SIG-M5 (cell line): Measurements from ENCODE around the gene CCNT1.

ENCODE experiments used
- DNase-seq: peaks from one replicate; lab custom pipeline; 2025; lab: John Stamatoyannopoulos, UW

CCNT1 gene

DNA sequence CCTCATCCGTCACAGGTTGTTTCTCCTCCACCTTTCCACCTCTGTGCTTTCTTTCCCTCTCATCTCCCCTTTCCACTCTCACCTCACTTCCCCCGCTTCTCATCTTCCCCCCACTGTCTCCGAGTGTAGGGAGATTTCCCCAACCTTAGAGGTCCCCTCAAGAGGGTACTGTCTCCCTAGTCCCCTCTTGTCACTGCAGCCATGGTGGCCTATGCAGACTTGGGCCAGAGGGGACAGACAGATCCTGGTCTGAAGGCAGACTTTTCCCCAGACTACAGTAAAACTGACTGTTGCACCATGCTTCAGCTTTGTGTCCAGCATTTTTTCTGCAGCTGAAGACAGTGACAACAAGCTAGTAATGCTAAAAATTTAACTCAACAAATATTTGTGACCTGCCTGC, 75.7 kb downstream of the CCNT1 start:
- DNase-seq, result no peak

DNA sequence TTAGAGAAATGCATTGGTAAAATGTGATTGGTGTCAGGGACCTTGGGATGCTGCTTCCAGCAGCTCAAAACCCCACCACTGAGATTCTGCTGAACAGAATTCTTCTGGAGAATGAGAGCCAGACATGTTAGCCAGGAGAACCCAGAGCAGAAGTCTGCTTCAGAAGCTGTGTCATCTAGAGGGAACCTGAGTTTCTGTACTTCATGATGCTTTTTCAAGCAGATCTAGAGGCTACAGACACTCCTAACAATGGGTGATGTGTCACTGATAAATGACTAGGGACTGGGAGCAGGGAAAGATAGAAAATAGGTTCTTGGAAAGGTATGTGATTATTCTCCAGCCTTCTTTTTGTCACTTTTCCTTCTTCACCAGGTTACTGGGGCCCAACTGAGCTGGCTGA, 76.1 kb downstream of the CCNT1 start:
- DNase-seq, result no peak
